GM18519 (cell line): ENCODE measurements around the gene ZDHHC14.
"Not testable (repeated sequence)": the region's sequence is repeated elsewhere in the genome, so short reads cannot be mapped to it uniquely, and the experiment has no call there.

ENCODE experiments used
- ATAC-seq: cut with Tn5 transposase; IDR thresholded peaks from one replicate; pipeline ENCODE4 v1.9.1; 2021; ENCODE audit warnings: mild to moderate bottlenecking, moderate library complexity; ENCODE audit not compliant: unreplicated experiment, low FRiP score

ZDHHC14 gene

GRCh38 chr6:157402996-157403685 lies 22.2 kb downstream of the ZDHHC14 start:
- ATAC-seq = no peak

GRCh38 chr6:157403686-157404051 lies 22.7 kb downstream of the ZDHHC14 start:
- ATAC-seq = no peak

- no peak for ATAC-seq
Observed at GRCh38 chr6:157405986-157406385, 25.0 kb downstream of the ZDHHC14 start.

- no peak for ATAC-seq
Observed at GRCh38 chr6:157406661-157407060, 25.7 kb downstream of the ZDHHC14 start.

GRCh38 chr6:157407646-157408045 lies 26.7 kb downstream of the ZDHHC14 start:
- ATAC-seq = no peak

- not testable (repeated sequence) for ATAC-seq
Observed at GRCh38 chr6:157408427-157408826, 27.4 kb downstream of the ZDHHC14 start.

GRCh38 chr6:157410045-157410444 lies 29.1 kb downstream of the ZDHHC14 start:
- ATAC-seq = no peak

- no peak for ATAC-seq
Observed at GRCh38 chr6:157411368-157411767, 30.4 kb downstream of the ZDHHC14 start.

GRCh38 chr6:157412791-157413190 lies 31.8 kb downstream of the ZDHHC14 start:
- no peak for ATAC-seq

GRCh38 chr6:157420497-157420896 lies 39.5 kb downstream of the ZDHHC14 start:
- ATAC-seq = no peak

GRCh38 chr6:157424491-157425020 lies 43.6 kb downstream of the ZDHHC14 start:
- ATAC-seq = no peak

GRCh38 chr6:157427969-157428368 lies 47.0 kb downstream of the ZDHHC14 start:
- no peak for ATAC-seq

GRCh38 chr6:157428427-157429202 lies 47.6 kb downstream of the ZDHHC14 start:
- ATAC-seq = no peak

GRCh38 chr6:157429248-157429647 lies 48.3 kb downstream of the ZDHHC14 start:
- no peak for ATAC-seq

- no peak for ATAC-seq
Observed at GRCh38 chr6:157430834-157431233, 49.8 kb downstream of the ZDHHC14 start.

- no peak for ATAC-seq
Observed at GRCh38 chr6:157432231-157432891, 51.4 kb downstream of the ZDHHC14 start.

GRCh38 chr6:157432892-157433265 lies 51.9 kb downstream of the ZDHHC14 start:
- ATAC-seq = no peak

GRCh38 chr6:157433678-157434081 lies 52.7 kb downstream of the ZDHHC14 start:
- ATAC-seq = no peak

- no peak for ATAC-seq
Observed at GRCh38 chr6:157434349-157435033, 53.5 kb downstream of the ZDHHC14 start.

- ATAC-seq = no peak
Observed at GRCh38 chr6:157436219-157436943, 55.4 kb downstream of the ZDHHC14 start.
